COLO829 (cell line): Measurements from ENCODE around the gene FIBIN.
"Not testable (repeated sequence)": the region's sequence is repeated elsewhere in the genome, so short reads cannot be mapped to it uniquely, and the experiment has no call there.

ENCODE experiments used
- DNase-seq: peaks from one replicate; pipeline ENCODE4 v3.0.0; 2012; ENCODE audit warnings: low spot score

FIBIN gene

DNA sequence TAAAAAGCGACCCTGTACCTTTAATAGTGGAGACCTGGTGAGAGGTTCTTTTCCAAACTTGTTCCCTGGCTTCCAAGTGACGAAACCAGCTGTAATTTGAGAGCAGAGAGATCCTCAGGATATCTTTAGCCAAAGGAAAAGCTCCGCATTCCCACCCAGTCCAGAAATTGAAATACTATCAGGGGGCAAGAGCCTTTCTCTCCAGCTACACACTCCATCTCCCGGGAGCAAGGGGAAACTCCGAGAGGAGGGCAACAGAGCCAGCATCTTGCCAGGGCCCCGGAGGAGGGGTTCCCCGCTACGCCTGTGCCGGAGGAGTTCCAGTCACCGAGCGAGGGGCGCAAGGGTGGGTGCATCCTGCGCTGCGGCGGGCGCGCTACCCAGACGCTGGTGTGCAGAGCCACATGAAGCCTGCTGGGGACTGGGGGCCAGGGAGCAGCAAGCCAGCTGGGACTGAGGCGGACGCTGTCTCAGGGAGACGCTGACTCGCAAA is at the start of gene FIBIN:
FIBIN (plus strand) TSS at position 148 of the 493 bp plus-strand sequence. CDS start 415 bp downstream, outside the sequence.
- no peak for DNase-seq

DNA sequence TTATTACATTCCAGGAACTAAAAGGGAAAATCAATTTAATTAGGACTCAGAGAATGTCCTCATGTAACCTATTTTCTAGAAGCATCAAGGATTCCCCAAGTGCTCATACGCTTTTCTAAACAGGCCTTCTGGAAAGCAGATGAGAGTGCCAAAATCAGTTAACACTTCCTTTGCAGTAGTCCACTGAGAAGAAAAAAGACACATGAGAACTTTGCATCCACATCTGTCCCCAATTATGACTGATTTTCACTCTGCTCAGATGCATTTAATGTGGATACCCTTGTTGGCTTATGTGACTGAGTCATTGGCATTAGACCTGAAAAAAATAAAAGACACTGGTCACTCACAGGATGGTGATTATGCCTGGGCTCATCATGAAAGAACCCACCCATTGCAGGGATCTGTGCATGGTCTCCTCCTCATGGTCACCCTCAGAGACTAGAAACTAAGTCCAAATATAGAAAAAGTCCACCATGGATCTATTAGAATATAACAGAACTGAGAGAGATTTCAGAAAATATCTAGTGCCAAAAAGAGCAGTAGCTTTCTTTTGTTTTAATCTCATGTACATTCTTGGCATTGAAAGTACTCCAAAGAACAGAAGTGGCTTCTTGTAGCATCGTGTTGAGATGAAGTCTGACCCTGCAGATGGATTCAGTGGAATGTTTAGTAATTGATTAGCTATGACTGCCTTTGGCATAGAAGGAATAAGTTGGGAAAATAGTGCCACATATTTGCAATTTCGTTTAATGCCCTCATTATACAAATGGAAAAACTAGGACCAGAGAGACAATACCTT is 48.8 kb upstream of the FIBIN start:
- DNase-seq = no peak

DNA sequence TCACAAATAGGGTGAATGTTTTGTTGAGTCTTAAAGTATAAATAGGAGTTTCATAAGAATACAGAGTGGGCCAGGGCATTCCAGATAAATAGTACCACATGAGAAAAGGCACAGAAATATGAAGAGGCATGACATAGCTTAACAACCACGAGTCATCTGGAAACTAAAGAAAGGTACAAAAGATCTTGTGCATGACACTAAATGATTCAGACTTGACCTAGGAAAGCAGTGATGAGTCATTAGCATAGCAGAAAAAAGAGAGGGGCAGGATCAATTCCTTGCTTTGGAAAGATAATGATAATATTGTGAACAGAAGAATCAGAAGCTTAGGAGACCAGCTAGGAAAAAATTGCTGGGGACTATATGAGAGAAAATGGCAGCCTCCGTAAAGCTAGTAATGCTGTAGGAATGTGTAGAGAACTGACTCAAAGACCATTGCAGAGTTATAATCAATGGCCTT is 47.6 kb upstream of the FIBIN start:
- no peak for DNase-seq

DNA sequence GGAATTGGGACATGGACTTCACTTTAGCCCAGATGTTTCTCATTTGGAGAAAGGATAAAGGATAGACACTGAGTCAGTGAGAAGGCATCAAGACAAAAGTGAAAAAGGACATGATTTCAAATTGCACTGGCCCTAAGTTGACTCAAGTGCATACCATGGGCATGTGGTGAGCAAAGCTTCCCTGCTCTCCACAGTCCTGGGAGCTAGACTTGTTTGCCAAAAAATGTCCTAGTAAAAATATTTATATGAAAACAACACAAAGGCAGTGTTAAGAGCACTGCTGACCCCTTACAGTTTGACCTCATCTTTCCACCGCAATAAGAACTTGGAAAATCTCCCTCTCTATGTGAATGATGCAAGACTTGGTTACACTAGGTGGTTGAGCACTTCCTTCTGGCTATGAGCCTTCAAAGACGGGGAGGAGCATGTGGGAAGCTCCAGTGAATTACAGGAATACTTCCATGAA is 46.5 kb upstream of the FIBIN start:
- no peak for DNase-seq

DNA sequence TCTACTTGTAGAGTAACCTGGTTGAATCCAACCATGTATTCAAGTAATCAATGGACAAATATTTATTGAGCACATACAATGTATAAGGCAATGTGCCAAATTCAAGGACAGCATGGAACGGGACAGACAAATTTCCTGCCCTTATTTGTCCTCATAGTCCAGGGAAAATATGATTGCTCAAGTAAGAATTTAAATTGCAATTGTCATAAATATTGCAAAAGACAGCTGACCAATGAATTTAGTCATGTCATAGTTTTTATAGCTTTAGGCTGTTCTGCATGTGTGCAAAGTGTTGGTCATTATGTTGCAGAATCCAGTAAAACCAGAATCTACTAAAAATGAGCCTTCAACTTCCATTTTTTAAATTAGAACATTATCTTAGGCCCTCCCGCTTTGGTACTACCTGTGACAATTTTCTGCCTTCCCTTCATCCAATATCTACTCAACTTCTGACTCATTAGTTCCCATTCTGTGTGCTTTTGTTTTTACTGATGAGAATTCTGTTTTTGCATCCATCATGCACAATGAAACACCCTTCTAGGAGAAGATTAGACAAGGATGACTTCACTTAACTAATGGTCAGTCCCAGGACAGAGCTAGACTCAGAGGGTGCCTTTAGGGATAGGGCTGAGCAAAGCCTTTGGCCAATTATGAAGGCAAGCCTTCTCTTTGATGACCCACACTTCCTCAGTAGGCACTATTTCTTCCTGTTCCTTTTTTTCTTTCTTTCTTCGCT is 45.8 kb upstream of the FIBIN start:
- DNase-seq = no peak

DNA sequence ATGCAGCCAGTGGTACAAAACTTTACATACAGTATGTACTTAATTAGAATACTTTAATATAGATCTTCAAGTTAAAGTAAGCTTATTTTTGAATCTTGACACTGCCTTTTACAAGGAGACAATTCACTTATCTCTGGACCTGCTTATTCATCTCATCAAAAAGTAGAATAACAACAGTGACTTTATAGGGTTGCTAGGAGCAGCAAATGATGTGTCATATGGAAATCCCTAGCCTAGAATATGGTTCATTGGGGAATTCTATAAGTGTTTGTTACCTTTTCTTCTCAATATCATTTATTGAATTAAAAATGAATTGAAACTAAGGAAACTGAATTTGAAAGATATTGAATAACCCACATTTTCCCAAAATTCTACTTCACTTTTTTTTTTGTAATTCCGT is 45.0 kb upstream of the FIBIN start:
- DNase-seq = no peak

DNA sequence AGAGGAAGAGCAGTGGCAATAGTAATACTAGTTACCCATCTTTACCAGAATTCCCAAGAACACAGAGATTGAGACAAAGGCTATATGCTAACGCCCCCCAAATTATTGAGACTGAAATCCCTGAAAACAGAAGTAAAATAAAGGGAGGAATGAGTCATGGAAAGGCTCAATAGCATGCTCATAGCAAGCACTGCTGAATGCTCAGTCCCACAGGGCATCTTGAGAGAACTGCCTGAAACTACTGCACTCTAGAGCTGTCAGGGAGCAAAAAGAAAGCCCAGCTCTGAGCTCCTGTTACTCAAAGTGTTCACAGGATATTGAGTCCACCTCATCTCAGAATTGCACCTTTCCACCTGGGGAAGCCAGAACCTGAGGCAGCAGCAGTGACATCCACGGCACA is 44.1 kb upstream of the FIBIN start:
- DNase-seq = no peak

DNA sequence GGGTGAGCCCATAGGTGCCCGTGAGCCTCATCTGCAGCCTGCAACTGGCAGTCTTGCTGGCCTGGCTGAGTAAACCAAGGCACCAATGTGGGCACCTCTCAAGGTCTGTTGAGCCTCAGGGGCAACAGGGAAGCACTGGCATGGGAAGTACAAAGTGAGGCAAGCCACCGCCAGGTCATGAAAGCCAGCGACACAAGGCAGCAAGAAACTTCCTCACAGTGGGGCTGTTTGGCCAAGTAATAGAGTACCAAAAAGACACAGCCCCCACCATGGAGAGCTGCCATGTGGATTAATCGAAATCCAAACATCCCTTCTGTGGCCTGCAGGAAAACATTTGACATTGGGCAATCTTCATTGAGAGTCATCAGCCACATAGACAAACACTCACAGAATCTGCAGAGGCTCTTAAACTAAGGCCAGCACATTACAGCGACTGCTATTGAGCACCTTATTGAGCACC is 43.6 kb upstream of the FIBIN start:
- DNase-seq = no peak

DNA sequence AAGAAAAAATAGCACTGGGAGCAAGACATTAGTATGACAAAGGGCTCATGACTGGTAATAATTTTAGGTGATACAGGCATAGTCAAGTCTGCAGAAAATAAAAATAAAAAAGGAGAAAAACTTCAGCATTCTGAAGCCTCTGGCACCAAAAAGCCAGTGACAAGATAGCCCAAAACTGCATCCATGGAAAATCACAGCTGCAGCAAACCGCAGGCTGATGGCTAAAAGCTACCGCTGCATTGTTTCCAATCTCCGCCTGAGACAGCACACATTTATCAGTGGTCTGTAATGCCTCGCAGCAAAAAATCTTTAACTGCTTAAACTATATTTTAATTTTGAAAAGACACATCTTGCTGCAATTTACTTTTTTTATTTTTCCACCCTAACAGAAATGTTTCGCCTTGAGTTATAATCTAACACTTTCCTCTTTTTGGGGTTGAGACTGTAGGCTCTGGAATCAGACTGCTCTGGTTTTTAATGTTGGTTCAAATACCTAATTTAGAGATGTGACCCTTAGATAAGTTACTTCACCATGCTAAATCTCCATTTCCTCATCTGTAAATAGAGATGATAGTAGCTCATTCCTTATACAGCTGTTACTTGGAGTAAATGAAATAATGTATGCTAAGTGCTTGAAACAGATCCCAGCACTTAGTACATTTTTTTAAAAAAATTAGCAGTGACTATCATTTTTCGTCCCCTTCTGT is 42.0 kb upstream of the FIBIN start:
- DNase-seq = no peak

DNA sequence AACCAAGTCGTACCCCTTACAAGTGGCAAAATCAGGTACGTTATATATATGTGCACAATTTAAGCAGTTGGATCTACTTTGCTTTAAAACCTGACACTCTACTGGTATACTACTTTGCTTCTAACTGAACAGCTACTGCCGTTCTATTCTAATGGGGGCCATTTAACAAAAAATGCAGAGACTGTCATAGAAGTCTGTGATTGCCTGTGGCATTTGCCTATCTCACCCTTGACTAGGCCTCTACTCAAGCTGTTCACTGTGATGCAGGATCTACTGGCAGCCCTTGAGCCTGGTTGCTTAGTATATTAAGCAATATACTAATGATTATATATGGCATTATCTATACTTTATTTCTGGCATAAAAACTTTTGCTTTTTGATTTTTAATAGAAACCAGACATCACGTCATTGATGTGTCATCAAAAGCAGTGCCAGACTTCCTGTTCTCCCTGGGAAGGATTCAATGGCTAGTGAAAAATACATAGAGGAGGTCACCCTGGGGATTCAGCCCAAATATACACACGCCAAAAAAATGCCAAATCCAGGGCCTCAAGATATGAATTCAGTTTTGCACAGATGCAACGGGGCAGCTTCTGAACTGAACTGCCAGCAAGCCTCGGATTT is 40.0 kb upstream of the FIBIN start:
- DNase-seq = no peak

DNA sequence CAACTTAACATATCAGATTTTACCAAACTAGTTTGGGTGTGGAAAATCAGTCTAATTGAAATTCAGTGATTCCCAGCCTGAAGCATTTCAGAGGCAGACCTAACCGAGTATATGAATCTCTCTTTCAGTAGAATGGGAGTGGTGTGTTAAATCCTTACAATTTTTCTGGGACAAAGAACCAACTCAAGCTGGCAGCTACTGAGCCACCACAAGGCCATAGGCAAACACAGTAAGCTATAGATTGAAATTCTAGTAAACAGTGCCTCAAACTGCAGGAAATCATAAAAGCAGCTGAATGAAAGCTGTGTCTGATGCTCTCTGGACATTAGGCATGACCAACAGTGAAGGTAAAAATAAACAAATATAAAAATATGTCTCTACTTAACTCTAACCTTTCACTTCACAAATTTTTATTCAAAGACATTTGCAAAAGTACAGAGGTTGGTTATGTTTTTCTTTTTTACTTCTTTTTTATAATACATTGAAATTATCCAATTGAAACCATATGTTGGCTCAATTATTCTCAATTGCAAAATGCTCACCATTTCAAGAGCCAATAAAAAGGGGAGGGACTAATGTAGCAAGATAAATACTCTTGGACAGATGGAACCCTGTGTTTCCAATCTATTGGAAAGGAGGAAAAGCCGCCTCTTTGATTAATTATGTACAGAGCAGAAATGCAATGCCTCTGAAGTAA is 35.8 kb upstream of the FIBIN start:
- peak; percentile 62 for DNase-seq

DNA sequence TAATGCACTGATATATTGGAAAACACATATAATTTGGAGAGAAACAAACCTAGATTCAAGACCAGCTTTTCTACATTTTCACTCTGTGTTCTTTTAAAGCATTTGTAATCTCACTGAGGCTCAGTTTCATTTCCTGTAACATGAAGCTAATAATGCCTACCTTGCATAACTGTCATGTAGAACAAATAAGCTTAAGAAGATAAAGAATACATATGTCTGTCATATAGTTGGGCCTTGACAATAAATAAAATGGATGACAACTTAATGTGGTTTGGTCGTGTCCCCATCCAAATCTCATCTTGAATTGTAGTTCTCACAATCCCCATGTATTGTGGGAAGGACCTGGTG is 35.2 kb upstream of the FIBIN start:
- DNase-seq = no peak

DNA sequence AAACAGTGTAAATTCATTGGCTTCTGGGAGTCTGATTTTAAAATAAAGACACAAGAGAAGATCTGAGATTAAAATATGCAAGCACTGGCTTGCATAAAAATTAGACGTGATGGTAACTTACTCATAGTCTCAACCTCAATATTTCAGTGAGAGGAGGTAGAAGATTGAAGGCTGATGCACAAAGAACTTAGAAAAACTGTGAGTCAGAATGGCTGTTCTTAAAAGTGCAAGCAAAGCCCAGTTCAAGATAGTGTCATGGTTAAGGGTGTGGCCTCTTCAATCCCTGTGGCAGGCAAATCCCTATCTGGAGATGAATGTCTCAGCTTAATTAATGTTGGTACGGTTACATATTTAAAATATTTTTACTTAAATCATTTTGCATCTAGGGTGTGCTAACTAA is 33.6 kb upstream of the FIBIN start:
- no peak for DNase-seq

DNA sequence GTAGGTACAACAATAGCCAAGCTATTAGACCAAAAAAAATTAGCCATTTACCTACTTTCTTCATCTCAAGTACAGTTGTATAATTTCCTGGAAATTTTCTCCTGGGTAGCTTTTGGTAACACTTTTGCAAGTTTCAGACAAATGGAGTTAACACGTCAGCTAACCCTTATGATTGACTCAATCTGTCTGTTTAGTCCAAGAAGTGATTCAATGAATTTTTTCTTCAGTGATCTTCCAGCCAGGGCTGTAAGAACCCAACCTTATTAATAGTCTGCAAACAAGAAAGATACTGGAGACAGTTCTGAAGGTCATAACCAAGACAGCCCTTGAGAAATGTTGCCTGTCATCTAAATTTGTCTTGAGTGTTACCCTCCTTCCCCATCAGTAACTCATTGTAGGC is 30.1 kb upstream of the FIBIN start:
- no peak for DNase-seq

DNA sequence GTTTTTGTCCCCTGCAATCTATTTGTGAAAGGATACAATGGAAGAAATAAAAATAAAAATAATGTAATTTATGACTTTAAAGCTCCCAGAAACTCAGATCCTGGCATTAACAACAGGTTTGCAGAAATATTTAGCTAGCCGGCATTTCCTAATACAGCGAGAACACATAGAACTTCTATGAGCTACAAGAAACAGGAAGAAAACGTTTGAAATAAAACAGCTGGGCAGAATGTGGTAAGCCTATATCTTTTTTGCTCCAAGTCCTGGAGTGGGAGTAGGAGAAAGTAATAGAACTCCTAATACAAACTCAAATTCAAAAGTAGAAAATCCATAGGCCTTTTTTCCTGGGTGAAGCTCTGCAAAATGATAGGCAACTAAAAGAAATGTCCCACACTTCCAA is 29.6 kb upstream of the FIBIN start:
- no peak for DNase-seq

DNA sequence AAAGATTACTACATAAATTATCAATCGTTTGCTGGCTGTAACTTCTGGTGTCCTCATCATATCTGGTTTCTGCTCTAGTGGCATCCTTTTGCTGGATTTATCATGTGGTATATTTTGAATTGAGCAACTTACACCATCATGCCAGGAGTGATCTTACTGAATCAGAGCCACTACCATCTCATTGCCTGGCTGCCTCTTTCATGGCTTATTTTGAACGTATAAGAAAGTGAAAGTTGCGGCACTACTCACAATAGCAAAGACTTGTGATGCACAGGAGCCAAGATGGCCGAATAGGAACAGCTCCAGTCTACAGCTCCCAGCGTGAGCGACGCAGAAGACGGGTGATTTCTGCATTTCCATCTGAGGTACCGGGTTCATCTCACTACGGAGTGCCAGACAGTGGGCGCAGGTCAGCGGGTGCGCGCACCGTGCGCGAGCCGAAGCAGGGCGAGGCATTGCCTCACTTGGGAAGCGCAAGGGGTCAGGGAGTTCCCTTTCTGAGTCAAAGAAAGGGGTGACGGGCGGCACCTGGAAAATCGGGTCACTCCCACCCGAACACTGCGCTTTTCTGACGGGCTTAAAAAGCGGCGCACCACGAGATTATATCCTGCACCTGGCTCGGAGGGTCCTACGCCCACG is 28.9 kb upstream of the FIBIN start:
- not testable (repeated sequence) for DNase-seq

DNA sequence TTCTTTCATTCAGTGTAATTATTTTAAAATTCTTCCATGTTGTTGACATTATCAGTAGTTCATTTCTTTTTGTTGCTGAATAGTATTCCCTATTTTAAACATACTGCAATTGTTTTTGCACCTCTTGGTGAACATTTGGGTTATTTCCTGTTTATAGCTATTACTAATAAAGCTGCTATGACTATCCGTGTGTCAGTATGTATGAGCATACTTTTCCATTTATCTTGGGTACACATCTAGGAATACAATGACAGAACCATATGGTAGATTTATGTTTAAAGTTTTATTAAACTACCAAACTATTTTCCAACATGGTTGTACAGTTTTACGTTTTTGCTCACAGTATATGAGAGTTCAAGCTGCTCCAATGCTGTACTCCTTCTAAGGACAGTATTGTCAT is 22.0 kb upstream of the FIBIN start:
- no peak for DNase-seq

DNA sequence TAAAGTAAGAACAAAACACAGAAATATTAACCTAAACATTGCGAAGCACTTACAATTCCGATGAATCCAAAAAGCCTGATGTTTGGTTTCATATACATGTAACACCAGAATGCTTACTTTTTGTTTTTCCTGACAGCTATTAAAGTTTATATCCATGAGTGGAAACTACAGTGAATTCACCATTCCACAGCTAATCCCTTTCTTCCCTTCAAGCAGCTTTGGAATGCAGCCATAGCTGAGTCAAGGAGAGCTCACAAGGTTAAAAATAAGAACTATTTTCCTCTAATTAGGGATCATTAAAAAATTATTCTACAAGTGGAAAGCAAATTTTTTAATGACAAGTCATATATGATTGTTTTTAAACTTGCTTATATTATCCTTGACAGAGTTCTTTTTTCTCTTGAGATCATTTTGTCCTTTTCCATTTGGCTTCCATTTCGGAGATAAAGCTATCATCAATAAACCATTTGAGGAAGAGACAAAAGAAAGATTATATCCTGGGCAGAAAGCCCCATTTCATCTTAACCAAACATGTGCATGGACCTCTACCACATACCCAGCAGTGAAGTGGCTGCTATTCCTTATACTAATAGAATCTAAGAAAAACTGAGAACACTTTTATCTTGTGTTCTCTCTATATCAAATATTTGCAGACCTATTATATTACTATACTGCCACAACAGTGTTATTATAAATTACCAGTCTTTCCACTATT is 19.7 kb upstream of the FIBIN start:
- peak; percentile 36 for DNase-seq

DNA sequence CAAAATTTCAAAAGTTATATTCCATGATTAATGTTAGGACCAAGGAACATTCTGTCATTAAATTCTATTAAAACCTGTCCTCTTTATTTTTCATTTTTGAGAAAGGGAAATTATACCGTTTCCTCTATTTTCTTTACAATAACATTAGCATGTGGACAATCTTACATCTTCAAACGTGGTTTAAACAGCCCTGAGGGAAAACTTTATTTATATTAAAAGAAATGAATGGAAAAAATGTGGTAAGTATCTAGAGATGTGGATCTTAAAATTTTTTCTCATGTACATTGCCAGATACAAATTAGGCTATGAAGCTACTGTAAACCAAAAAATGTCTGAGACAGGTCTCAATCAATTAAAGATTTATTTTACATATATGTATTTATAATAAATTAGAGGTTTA is 18.9 kb upstream of the FIBIN start:
- DNase-seq = no peak

DNA sequence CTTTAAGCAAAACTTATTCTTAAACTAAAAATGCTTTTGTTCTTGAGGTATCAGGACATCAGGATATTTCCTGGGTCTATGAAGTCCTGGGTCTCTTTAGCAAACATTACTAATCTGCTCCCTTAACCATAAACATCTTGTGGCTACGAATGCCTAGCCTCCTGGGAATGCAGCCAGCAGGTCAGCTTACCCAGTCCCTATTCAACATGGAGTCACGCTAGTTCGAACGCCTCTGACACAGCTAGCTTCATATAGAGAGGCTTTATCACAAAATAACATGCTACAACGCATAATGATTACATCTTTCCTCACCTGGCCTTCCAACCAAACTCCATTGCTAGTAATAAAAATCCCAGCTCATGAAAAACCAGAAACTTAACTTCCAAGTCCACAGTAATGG is 17.5 kb upstream of the FIBIN start:
- no peak for DNase-seq
